K562 (cell line): ENCODE results near the gene PPP1R9B. TPM values are rescaled to one million over a fixed set of nuclear protein-coding genes. Genes with fewer than 3 reads are reported as not detected.

Experiments used
- CBFA2T2 ChIP-seq: fragments of 450-650 bp; conservative IDR thresholded peaks from 2 replicates; pipeline ENCODE4 v1.6.1; 2017; ENCODE audit warnings: mild to moderate bottlenecking
- CBX5 ChIP-seq: IDR thresholded peaks from 2 replicates; pipeline ENCODE4 v1.6.1; 2014; ENCODE audit warnings: low read depth, borderline replicate concordance
- HDAC2 ChIP-seq: fragments of 450-650 bp; IDR thresholded peaks from 2 replicates; pipeline ENCODE4 v1.6.1; 2016; ENCODE audit warnings: mild to moderate bottlenecking
- MAFK ChIP-seq: IDR thresholded peaks from 2 replicates; pipeline ENCODE4 v1.6.1; 2011; ENCODE audit warnings: low read length, improper control_type of control experiment
- NCOA1 ChIP-seq: fragments of 450-650 bp; IDR thresholded peaks from 2 replicates; pipeline ENCODE4 v1.6.1; 2016; ENCODE audit warnings: low read depth
- NEUROD1 ChIP-seq: fragments of 150-350 bp; IDR thresholded peaks from 2 replicates; pipeline ENCODE4 v1.6.1; 2014; ENCODE audit warnings: borderline replicate concordance, low read length, low read depth; ENCODE audit not compliant: partially characterized antibody
- POLR2G ChIP-seq: fragments of 200-400 bp; formaldehyde crosslinking; IDR thresholded peaks from 2 replicates; pipeline ENCODE4 v1.6.1; 2017; ENCODE audit warnings: low read depth, mild to moderate bottlenecking, antibody characterized with exemption, low read length, moderate library complexity
- RB1 ChIP-seq: fragments of 450-650 bp; IDR thresholded peaks from 2 replicates; pipeline ENCODE4 v1.6.1; 2017; ENCODE audit warnings: low read depth, mild to moderate bottlenecking
- SP2 ChIP-seq: IDR thresholded peaks from 2 replicates; pipeline ENCODE4 v1.6.1; 2011; ENCODE audit warnings: mild to moderate bottlenecking, low read depth, low read length, moderate library complexity; ENCODE audit not compliant: poor library complexity, severe bottlenecking; ENCODE audit errors: extremely low read depth
- SPI1 ChIP-seq: IDR thresholded peaks from 2 replicates; pipeline ENCODE4 v1.6.1; 2011; ENCODE audit warnings: low read depth, low read length, control low read depth, borderline replicate concordance
- XRCC5 ChIP-seq: fragments of 200-400 bp; formaldehyde crosslinking; IDR thresholded peaks from 2 replicates; pipeline ENCODE4 v1.6.1; 2017; ENCODE audit warnings: low read depth, mild to moderate bottlenecking, low read length
- ZFX ChIP-seq: sonication (generic); formaldehyde crosslinking; IDR thresholded peaks from 2 replicates; pipeline ENCODE4 v1.8.0; 2022; ENCODE audit warnings: mild to moderate bottlenecking, missing genetic modification reagents, moderate library complexity
- polyA plus RNA-seq, 8 experiments: library from polyadenylated mRNA; depleted of rRNA in 4 of 8; stranded (reverse) in 5 of 8; unstranded in 3 of 8; fragments of >200 nt; fragmentation: Nextera tagmentation in 2 of 8; fragmentation: Illumina TruSeq in 1 of 8; extraction: Ambion mirVana in 2 of 8; extraction: Trizol in 1 of 8; gene quantifications; 2 replicates each; pipeline versions ENCODE4 v1.2.1 to v1.2.3, GENCODE V29; 2011 to 2014; ENCODE audit warnings: inconsistent platforms in 1 of 8, missing spikeins in 1 of 8
- total RNA-seq, 7 experiments: library from RNA; depleted of rRNA in 6 of 7; stranded (reverse); fragments of >200 nt in 6 of 7; fragmentation: Illumina TruSeq in 2 of 7; extraction: Trizol in 2 of 7; gene quantifications; 2 replicates each; pipeline versions ENCODE4 v1.2.1 to v1.2.3, GENCODE V29; 2011 to 2021; ENCODE audit warnings: low replicate concordance in 1 of 7
- TF ChIP-seq, protein P1 (sequence below), 2 experiments: IDR thresholded peaks in 1 of 2; conservative IDR thresholded peaks in 1 of 2; 2 replicates each; pipeline ENCODE4 v1.6.1; 2016; ENCODE audit warnings: low read depth in 2 of 2, mild to moderate bottlenecking in 1 of 2, missing compliant biosample characterization in 1 of 2, missing genetic modification characterization in 1 of 2, moderate library complexity in 1 of 2
- TF ChIP-seq, protein P2 (sequence below): conservative IDR thresholded peaks from 2 replicates; pipeline ENCODE4 v1.6.1; 2011; ENCODE audit warnings: low read depth, mild to moderate bottlenecking, low read length; ENCODE audit not compliant: control insufficient read depth
- TF ChIP-seq, protein P3 (sequence below): fragments of 450-650 bp; IDR thresholded peaks from 2 replicates; pipeline ENCODE4 v1.7.1; 2018; ENCODE audit warnings: mild to moderate bottlenecking, low read depth; ENCODE audit not compliant: partially characterized antibody
- TF ChIP-seq, protein P4 (sequence below): fragments of 450-650 bp; formaldehyde crosslinking; IDR thresholded peaks from 2 replicates; pipeline ENCODE4 v1.4.0; 2020; ENCODE audit warnings: mild to moderate bottlenecking
- TF ChIP-seq, protein P5 (sequence below): sonication (generic); formaldehyde crosslinking; IDR thresholded peaks from 2 replicates; pipeline ENCODE4 v1.4.0; 2020; ENCODE audit warnings: mild to moderate bottlenecking, missing genetic modification reagents

The PPP1R9B gene
- total and polyA plus RNA-seq, 9 of the 15 experiments (the other 6 are each of a cell fraction or from before 2014, with no cell fraction given) = 0.10 to 63.5 (median 24.7) TPM

DNA sequence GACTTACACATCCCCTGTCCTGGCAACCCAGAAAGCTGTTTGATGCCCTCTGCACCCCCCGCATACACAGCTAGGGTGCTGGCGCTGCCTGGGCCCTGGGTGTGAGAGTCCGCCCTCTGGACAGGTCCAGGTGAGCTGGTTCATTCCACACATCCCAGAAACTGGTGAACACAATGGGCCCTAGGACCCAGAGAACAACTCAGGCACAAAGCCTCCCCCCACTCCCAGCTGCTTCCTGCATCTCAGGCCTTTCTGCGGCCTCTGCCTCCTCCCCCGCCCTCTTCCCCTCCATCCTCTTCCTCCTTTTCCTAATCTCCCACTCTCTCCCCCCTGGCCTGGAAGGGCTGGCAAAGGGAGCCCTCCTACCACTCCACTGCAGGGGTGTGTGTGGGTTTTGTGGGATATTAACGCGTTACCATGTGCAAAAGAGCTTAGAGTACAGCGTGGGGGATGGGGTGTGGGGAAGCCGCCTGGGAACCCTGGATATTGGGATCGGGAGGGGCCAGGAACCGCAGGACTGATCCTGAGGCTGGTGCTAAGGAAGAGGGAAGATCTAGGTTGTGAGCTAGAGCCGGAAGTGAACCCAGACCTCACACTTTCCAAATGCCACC, 1.6 kb upstream of the PPP1R9B start (continued):
- TF ChIP-seq, protein P1, sequence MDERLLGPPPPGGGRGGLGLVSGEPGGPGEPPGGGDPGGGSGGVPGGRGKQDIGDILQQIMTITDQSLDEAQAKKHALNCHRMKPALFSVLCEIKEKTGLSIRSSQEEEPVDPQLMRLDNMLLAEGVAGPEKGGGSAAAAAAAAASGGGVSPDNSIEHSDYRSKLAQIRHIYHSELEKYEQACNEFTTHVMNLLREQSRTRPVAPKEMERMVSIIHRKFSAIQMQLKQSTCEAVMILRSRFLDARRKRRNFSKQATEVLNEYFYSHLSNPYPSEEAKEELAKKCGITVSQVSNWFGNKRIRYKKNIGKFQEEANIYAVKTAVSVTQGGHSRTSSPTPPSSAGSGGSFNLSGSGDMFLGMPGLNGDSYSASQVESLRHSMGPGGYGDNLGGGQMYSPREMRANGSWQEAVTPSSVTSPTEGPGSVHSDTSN (CRISPR knock-in tag; IDR thresholded peaks at IDR 0.05; ENCODE audit: low read depth) = no peak
- TF ChIP-seq, protein P1 (tag; conservative IDR thresholded peaks at IDR 0.05; ENCODE audit: low read depth) = 0 out of 2 replicates have a peak, but pooled peaks have one; percentile 23
- TF ChIP-seq, protein P2, sequence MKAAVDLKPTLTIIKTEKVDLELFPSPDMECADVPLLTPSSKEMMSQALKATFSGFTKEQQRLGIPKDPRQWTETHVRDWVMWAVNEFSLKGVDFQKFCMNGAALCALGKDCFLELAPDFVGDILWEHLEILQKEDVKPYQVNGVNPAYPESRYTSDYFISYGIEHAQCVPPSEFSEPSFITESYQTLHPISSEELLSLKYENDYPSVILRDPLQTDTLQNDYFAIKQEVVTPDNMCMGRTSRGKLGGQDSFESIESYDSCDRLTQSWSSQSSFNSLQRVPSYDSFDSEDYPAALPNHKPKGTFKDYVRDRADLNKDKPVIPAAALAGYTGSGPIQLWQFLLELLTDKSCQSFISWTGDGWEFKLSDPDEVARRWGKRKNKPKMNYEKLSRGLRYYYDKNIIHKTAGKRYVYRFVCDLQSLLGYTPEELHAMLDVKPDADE = peak; percentile 40; the same call in 1 of the 2 replicates
- TF ChIP-seq NCOA1 = peak; percentile 39; the same call in 1 of the 2 replicates
- TF ChIP-seq CBX5 = peak; percentile 65; the same call in 1 of the 2 replicates
- TF ChIP-seq, protein P3, sequence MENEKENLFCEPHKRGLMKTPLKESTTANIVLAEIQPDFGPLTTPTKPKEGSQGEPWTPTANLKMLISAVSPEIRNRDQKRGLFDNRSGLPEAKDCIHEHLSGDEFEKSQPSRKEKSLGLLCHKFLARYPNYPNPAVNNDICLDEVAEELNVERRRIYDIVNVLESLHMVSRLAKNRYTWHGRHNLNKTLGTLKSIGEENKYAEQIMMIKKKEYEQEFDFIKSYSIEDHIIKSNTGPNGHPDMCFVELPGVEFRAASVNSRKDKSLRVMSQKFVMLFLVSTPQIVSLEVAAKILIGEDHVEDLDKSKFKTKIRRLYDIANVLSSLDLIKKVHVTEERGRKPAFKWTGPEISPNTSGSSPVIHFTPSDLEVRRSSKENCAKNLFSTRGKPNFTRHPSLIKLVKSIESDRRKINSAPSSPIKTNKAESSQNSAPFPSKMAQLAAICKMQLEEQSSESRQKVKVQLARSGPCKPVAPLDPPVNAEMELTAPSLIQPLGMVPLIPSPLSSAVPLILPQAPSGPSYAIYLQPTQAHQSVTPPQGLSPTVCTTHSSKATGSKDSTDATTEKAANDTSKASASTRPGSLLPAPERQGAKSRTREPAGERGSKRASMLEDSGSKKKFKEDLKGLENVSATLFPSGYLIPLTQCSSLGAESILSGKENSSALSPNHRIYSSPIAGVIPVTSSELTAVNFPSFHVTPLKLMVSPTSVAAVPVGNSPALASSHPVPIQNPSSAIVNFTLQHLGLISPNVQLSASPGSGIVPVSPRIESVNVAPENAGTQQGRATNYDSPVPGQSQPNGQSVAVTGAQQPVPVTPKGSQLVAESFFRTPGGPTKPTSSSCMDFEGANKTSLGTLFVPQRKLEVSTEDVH = peak; percentile 37
- TF ChIP-seq ZFX (CRISPR knock-in tag) = peak; percentile 66
- TF ChIP-seq HDAC2 = peak; percentile 88
- TF ChIP-seq, protein P4, sequence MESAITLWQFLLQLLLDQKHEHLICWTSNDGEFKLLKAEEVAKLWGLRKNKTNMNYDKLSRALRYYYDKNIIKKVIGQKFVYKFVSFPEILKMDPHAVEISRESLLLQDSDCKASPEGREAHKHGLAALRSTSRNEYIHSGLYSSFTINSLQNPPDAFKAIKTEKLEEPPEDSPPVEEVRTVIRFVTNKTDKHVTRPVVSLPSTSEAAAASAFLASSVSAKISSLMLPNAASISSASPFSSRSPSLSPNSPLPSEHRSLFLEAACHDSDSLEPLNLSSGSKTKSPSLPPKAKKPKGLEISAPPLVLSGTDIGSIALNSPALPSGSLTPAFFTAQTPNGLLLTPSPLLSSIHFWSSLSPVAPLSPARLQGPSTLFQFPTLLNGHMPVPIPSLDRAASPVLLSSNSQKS (CRISPR knock-in tag) = no peak
- TF ChIP-seq RB1 = peak; percentile 55; the same call in 1 of the 2 replicates
- TF ChIP-seq POLR2G = 0 out of 2 replicates have a peak, but pooled peaks have one; percentile 26
- no peak for TF ChIP-seq MAFK
- peak; percentile 80; the same call in 1 of the 2 replicates for TF ChIP-seq SPI1
- no peak for TF ChIP-seq SP2
- TF ChIP-seq CBFA2T2 = no peak
- TF ChIP-seq NEUROD1 = peak; percentile 94
- TF ChIP-seq, protein P5, sequence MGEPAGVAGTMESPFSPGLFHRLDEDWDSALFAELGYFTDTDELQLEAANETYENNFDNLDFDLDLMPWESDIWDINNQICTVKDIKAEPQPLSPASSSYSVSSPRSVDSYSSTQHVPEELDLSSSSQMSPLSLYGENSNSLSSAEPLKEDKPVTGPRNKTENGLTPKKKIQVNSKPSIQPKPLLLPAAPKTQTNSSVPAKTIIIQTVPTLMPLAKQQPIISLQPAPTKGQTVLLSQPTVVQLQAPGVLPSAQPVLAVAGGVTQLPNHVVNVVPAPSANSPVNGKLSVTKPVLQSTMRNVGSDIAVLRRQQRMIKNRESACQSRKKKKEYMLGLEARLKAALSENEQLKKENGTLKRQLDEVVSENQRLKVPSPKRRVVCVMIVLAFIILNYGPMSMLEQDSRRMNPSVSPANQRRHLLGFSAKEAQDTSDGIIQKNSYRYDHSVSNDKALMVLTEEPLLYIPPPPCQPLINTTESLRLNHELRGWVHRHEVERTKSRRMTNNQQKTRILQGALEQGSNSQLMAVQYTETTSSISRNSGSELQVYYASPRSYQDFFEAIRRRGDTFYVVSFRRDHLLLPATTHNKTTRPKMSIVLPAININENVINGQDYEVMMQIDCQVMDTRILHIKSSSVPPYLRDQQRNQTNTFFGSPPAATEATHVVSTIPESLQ = no peak
- TF ChIP-seq XRCC5 = peak; percentile 84; the same call in 1 of the 2 replicates
